ENCODE data around the gene PATJ.
"Not testable (repeated sequence)": the region's sequence is repeated elsewhere in the genome, so short reads cannot be mapped to it uniquely, and the experiment has no call there.

GRCh38 chr1:61801047-61801446 is 58.8 kb downstream of the PATJ start:
- not testable (repeated sequence) for TF ChIP-seq CTCF (tag by site-specific recombination; IDR thresholded peaks at IDR 0.05); ZNF529 (tag by site-specific recombination; IDR thresholded peaks at IDR 0.05; ENCODE audit: insufficient replicate concordance); ZFHX2 (tag by site-specific recombination; conservative IDR thresholded peaks at IDR 0.05); ZNF239 (tag by site-specific recombination; IDR thresholded peaks at IDR 0.05); ZXDB (tag by site-specific recombination; IDR thresholded peaks at IDR 0.05); ZNF148 (tag by site-specific recombination; IDR thresholded peaks at IDR 0.05; ENCODE audit: borderline replicate concordance); ZNF747 (tag by site-specific recombination; IDR thresholded peaks at IDR 0.05); TCF7L2 (IDR thresholded peaks at IDR 0.05; ENCODE audit: borderline replicate concordance, low read depth, low read length); ZNF416 (tag by site-specific recombination; IDR thresholded peaks at IDR 0.05); ZNF391 (tag by site-specific recombination; IDR thresholded peaks at IDR 0.05; ENCODE audit: borderline replicate concordance, low read depth)
- TF ChIP-seq, protein P1, sequence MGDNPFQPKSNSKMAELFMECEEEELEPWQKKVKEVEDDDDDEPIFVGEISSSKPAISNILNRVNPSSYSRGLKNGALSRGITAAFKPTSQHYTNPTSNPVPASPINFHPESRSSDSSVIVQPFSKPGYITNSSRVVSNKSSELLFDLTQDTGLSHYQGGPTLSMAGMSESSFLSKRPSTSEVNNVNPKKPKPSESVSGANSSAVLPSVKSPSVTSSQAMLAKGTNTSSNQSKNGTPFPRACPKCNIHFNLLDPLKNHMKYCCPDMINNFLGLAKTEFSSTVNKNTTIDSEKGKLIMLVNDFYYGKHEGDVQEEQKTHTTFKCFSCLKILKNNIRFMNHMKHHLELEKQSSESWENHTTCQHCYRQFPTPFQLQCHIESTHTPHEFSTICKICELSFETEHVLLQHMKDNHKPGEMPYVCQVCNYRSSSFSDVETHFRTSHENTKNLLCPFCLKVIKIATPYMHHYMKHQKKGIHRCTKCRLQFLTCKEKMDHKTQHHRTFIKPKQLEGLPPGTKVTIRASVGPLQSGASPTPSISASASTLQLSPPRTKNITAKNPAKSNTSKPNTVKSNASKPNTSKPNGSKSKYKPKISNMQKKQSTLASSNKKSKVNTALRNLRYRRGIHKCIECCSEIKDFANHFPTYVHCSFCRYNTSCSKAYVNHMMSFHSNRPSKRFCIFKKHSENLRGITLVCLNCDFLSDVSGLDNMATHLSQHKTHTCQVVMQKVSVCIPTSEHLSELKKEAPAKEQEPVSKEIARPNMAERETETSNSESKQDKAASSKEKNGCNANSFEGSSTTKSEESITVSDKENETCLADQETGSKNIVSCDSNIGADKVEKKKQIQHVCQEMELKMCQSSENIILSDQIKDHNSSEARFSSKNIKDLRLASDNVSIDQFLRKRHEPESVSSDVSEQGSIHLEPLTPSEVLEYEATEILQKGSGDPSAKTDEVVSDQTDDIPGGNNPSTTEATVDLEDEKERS (tag by site-specific recombination; IDR thresholded peaks at IDR 0.05): not testable (repeated sequence)
- TF ChIP-seq, protein P2, sequence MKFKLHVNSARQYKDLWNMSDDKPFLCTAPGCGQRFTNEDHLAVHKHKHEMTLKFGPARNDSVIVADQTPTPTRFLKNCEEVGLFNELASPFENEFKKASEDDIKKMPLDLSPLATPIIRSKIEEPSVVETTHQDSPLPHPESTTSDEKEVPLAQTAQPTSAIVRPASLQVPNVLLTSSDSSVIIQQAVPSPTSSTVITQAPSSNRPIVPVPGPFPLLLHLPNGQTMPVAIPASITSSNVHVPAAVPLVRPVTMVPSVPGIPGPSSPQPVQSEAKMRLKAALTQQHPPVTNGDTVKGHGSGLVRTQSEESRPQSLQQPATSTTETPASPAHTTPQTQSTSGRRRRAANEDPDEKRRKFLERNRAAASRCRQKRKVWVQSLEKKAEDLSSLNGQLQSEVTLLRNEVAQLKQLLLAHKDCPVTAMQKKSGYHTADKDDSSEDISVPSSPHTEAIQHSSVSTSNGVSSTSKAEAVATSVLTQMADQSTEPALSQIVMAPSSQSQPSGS (tag by site-specific recombination; IDR thresholded peaks at IDR 0.05; ENCODE audit: low read depth): not testable (repeated sequence)
- TF ChIP-seq, protein P3, sequence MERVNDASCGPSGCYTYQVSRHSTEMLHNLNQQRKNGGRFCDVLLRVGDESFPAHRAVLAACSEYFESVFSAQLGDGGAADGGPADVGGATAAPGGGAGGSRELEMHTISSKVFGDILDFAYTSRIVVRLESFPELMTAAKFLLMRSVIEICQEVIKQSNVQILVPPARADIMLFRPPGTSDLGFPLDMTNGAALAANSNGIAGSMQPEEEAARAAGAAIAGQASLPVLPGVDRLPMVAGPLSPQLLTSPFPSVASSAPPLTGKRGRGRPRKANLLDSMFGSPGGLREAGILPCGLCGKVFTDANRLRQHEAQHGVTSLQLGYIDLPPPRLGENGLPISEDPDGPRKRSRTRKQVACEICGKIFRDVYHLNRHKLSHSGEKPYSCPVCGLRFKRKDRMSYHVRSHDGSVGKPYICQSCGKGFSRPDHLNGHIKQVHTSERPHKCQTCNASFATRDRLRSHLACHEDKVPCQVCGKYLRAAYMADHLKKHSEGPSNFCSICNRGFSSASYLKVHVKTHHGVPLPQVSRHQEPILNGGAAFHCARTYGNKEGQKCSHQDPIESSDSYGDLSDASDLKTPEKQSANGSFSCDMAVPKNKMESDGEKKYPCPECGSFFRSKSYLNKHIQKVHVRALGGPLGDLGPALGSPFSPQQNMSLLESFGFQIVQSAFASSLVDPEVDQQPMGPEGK (tag by site-specific recombination; IDR thresholded peaks at IDR 0.05): not testable (repeated sequence)
